Fibroblast of pulmonary artery (primary cell): Measurements from ENCODE around the gene SEL1L2.

Experiments used
- DNase-seq: peaks from one replicate; pipeline ENCODE4 v3.0.0-alpha.2; 2010; ENCODE audit warnings: low read depth
- H3K4me3 ChIP-seq: replicated peaks from 2 replicates; pipeline ENCODE4 v1.5.1; 2011; ENCODE audit warnings: low read depth, mild to moderate bottlenecking, control low read depth, low read length, moderate library complexity
- TF ChIP-seq, protein P1 (sequence below): IDR thresholded peaks from 2 replicates; pipeline ENCODE4 v1.5.1; 2011; ENCODE audit warnings: mild to moderate bottlenecking, control low read depth, low read length, inconsistent platforms; ENCODE audit errors: missing control alignments

SEL1L2 gene

DNA sequence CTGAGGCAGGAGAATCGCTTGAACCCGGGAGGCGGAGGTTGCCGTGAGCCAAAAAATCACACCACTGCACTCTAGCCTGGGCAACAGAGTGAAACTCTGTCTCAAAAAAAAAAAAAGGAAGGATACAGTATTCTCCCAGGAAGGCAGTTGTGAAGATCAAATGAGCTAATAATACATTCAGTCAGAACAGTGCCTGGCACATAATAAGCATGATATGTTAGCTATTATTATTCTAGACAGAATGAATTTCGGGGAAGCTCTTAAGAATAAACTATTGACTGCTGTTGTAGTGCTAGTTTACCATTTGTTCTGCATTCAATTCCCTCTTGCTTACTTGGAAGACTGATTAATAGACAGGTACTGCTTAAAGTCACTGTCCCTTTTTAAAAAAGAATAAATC is 164.9 kb downstream of the SEL1L2 start:
- no peak overlapping the region for H3K4me3 ChIP-seq
- DNase-seq, result no peak
- TF ChIP-seq, protein P1, sequence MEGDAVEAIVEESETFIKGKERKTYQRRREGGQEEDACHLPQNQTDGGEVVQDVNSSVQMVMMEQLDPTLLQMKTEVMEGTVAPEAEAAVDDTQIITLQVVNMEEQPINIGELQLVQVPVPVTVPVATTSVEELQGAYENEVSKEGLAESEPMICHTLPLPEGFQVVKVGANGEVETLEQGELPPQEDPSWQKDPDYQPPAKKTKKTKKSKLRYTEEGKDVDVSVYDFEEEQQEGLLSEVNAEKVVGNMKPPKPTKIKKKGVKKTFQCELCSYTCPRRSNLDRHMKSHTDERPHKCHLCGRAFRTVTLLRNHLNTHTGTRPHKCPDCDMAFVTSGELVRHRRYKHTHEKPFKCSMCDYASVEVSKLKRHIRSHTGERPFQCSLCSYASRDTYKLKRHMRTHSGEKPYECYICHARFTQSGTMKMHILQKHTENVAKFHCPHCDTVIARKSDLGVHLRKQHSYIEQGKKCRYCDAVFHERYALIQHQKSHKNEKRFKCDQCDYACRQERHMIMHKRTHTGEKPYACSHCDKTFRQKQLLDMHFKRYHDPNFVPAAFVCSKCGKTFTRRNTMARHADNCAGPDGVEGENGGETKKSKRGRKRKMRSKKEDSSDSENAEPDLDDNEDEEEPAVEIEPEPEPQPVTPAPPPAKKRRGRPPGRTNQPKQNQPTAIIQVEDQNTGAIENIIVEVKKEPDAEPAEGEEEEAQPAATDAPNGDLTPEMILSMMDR, result no peak

DNA sequence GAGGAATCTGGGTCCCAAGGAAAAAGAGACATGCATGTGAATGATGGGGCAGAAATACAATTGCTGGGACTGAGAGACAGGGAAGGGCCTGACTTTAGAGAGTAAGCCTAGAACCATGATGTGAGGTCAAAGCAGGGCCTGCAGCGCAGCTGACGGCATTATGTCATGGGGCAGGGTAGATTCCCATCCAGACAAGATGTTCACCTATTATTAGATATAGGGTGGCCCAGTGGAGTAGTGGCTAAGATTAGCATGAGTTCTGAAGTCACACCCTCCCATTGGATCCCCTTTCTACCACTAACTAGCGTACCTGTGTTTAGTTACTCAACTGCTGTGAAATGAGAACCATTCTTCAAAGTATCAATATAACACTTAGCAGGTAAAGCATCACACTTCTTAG is 166.0 kb downstream of the SEL1L2 start:
- DNase-seq, result no peak
- no peak overlapping the region for H3K4me3 ChIP-seq
- TF ChIP-seq, protein P1, result no peak

DNA sequence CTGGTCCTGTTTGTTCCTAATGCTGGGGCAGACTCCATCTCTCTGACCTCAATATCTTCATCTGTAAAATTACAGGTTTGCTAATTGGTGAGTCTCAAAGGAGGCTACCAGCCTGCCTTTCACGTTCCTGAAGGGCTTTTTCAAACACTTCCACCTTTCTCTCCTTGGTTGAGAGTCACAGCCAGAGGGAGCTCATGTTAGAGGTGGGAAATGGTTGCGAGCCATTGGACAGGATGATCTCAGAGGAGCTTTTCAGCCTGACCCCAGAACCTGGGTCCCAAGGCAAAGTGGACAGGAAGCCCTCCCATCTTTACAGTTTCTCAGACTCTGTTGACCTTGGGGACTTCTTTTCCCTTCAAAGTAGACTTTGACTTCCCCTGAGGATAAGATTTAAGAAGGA is 168.0 kb downstream of the SEL1L2 start:
- DNase-seq, result no peak
- H3K4me3 ChIP-seq, result no peak overlapping the region
- TF ChIP-seq, protein P1, result no peak

DNA sequence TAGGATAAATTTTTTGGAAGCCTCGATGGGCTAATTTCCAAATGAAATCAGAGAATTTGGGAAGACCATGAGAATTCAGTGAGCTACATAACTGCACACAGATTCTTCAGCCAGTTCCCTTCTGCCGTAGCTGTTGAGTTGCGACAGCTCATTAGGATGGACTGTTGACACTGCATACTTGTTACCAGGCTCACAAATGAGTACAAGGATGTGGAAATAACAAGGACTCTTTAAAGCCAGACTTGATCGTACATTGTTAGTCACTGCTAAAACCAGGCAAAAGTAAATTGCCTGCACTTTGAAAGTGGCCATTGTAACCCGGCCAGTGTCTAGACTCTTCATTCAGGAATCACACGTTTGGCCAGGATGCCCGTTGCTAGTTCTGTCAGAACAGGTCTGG is 168.5 kb downstream of the SEL1L2 start:
- DNase-seq, result no peak

DNA sequence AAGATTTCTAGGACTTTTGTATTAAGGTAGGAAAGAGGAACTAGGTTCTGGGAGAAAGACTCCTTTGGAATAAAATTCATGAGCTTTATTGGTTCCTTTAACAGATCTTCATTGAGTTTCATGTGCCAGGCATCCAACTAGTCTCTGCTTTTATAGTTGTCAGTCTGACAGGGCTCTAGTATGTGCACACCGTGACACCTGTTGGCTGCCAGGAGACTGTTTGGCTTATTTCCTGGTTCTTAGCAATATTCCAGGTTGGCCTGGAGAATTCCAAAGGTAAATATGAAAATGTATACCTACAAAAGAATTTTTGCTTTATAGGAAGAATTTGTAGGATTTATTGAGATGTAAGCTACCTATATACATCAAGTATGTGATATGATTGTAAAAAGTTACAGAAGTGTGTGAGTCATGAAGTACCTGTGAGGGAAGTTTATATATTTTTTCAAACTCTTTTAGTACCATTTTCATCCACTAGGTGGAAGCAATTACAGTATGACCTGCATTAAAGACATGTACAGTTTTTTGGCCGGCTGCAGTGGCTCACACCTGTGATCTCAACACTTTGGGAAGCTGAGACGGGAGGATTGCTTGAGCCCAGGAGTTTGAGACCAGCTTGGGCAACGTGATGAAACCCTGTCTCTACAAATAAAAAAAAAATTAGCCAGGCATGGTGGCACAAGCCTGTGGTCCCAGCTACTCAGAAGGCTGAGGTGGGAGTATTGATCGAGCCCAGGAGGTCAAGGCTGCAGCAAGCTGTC is 170.3 kb downstream of the SEL1L2 start:
- H3K4me3 ChIP-seq, result no peak overlapping the region
- peak; percentile 64 for DNase-seq
- TF ChIP-seq, protein P1, result peak; percentile 58

More for the DNA sequence above, 168.5 kb downstream of the SEL1L2 start:
- no peak overlapping the region for H3K4me3 ChIP-seq
- TF ChIP-seq, protein P1, result no peak

DNA sequence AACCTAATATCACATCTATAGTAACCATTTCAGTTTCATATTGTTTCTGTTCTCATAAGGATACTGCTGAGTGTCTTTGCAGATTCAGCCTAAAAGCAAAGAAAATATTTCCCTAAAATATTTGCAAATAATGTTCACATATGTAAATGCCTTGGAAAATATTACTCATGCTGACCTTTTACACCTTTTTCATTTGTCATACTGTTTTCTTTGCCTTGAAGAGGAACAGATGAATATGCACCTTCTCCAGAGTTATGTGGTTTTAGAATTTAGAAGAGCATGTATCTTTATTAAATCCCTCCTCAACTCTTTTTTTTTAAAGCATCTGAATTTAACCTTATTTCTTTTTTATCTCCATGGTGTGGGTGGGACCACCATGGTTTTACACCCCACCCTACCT is 173.1 kb downstream of the SEL1L2 start:
- no peak overlapping the region for H3K4me3 ChIP-seq
- DNase-seq, result no peak
- TF ChIP-seq, protein P1, result no peak

DNA sequence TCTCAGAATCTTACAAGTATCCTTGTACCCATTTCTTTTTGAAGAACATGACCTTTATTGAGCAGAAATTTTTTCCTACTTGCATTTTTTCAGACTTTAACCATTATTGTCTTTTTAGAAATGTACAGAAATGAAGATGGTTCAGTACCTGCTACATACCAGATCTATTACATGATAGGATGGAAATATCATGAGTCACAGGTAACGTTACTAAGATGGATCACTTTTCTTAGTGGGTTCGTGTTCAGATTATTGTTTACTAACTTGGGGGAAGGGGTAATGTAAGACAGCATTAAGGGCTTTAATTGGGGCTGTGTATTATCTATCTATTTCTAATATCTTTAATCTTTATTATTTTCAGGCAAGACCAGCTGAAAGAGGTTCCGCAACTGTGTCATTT is 173.7 kb downstream of the SEL1L2 start:
- TF ChIP-seq, protein P1, result no peak
- no peak for DNase-seq
- H3K4me3 ChIP-seq, result no peak overlapping the region
